ENCODE measurements around the gene TSPAN18.

- TF ChIP-seq CTCF (IDR thresholded peaks at IDR 0.05; ENCODE audit: low read length) (no peak), EZH2 (IDR thresholded peaks at IDR 0.05; ENCODE audit: borderline replicate concordance, low read length) (no peak)
Measured at GRCh38 chr11:44716256-44716655, 10.5 kb upstream of the TSPAN18 start.

All from OCI-LY1 (cell line).